GM18951 (cell line): ENCODE measurements around the gene UGGT1.

Experiments
- POLR2A ChIP-seq: IDR thresholded peaks from 4 replicates; pipeline ENCODE4 v1.6.1; 2011; ENCODE audit warnings: mild to moderate bottlenecking; ENCODE audit not compliant: insufficient read length, insufficient read depth; ENCODE audit errors: extremely low read depth
- in situ Hi-C: fragments of 300-500 bp; cut with MboI; formaldehyde crosslinking; loops from one replicate; pipeline ENCODE4 v1.12.0; 2022; ENCODE audit warnings: low sequenced_read_pairs, mixed read lengths, inconsistent platforms; ENCODE audit not compliant: unreplicated experiment

UGGT1 gene

GRCh38 chr2:128090945-128091725 lies at the start of gene UGGT1:
TSS of gene UGGT1 (plus strand) at chr2:128091200. CDS start at chr2:128091358, 158 bp downstream.
- TF ChIP-seq POLR2A = peak; percentile 93
- in situ Hi-C loops = no loop called here

- in situ Hi-C loops = no loop called here
- TF ChIP-seq POLR2A = no peak
Observed at GRCh38 chr2:128041561-128041960, 49.4 kb upstream of the UGGT1 start.

- in situ Hi-C loops = no loop called here
- TF ChIP-seq POLR2A = no peak
Observed at GRCh38 chr2:128043041-128043440, 48.0 kb upstream of the UGGT1 start.

GRCh38 chr2:128053331-128053730 lies 37.7 kb upstream of the UGGT1 start:
- no peak for TF ChIP-seq POLR2A
- in situ Hi-C loops = loop anchor here (25.0 kb wide), 1 partner anchor 1809 kb away; no protein-coding TSS in a partner anchor

GRCh38 chr2:128054104-128054885 lies 36.7 kb upstream of the UGGT1 start:
- no peak for TF ChIP-seq POLR2A

GRCh38 chr2:128057334-128057733 lies 33.7 kb upstream of the UGGT1 start:
- in situ Hi-C loops = loop anchor here (25.0 kb wide), 1 partner anchor 1805 kb away; no protein-coding TSS in a partner anchor
- no peak for TF ChIP-seq POLR2A

More at GRCh38 chr2:128054104-128054885, 36.7 kb upstream of the UGGT1 start:
- in situ Hi-C loops = loop anchor here (25.0 kb wide), 1 partner anchor 1808 kb away; no protein-coding TSS in a partner anchor

- in situ Hi-C loops = loop anchor here (25.0 kb wide), 1 partner anchor 1804 kb away; no protein-coding TSS in a partner anchor
- no peak for TF ChIP-seq POLR2A
Observed at GRCh38 chr2:128058114-128058513, 32.9 kb upstream of the UGGT1 start.

GRCh38 chr2:128062571-128062970 lies 28.4 kb upstream of the UGGT1 start:
- in situ Hi-C loops = loop anchor here (25.0 kb wide), 1 partner anchor 1800 kb away; no protein-coding TSS in a partner anchor
- no peak for TF ChIP-seq POLR2A

- no peak for TF ChIP-seq POLR2A
- in situ Hi-C loops = loop anchor here (25.0 kb wide), 1 partner anchor 1798 kb away; no protein-coding TSS in a partner anchor
Observed at GRCh38 chr2:128064353-128064752, 26.6 kb upstream of the UGGT1 start.

- no peak for TF ChIP-seq POLR2A
- in situ Hi-C loops = loop anchor here (25.0 kb wide), 1 partner anchor 1793 kb away; no protein-coding TSS in a partner anchor
Observed at GRCh38 chr2:128069769-128070168, 21.2 kb upstream of the UGGT1 start.

GRCh38 chr2:128073278-128073677 lies 17.7 kb upstream of the UGGT1 start:
- no peak for TF ChIP-seq POLR2A
- in situ Hi-C loops = loop anchor here (25.0 kb wide), 1 partner anchor 1789 kb away; no protein-coding TSS in a partner anchor

- TF ChIP-seq POLR2A = no peak
- in situ Hi-C loops = no loop called here
Observed at GRCh38 chr2:128076461-128077106, 14.4 kb upstream of the UGGT1 start.

GRCh38 chr2:128084757-128085156 lies 6.2 kb upstream of the UGGT1 start:
- in situ Hi-C loops = no loop called here
- TF ChIP-seq POLR2A = no peak
